Hypothalamus (tissue), 51 donors: ENCODE results near the gene POC1B.

ENCODE experiments used
- DNase-seq, 51 donors: peaks; one replicate each; lab custom pipeline; 2025; lab: John Stamatoyannopoulos, UW

The POC1B gene

DNA sequence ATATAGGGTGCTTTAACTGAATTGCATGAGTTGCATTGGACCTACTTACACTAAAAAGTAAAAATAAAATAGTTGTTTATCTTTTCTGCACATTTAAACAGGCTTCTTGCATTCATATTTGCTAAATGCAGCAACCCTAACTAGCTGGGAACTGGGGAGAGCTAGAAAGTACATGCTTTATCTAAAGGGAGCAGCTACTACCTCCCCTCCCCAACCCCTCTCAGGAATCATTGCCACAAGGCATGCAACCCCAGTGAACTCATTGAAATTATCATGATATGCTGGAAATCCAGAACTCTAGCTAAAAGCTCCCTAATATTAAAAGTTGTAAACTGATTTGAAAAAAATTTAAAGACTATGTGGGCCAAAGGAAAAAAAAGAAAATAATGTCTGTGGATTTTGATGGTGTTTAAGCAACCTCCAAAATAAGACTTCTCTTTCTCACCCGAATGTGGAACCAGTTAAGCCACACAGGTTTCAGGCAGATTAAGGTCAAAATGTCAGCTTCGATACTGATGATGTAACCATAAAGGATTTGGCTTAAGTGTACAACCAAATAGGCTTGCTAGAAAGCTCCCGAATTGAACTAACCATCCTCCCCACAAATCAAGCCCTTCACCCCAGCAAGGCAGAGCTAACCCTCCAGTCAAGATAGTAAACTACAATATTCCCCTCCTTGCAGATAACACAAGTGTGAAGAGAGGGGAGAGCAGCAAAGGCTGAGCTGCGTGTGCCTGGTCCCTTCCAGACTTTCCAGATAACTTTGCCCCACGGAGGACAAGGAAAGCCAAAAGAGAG lies 13.8 kb upstream of the POC1B start:
- DNase-seq, result no peak

DNA sequence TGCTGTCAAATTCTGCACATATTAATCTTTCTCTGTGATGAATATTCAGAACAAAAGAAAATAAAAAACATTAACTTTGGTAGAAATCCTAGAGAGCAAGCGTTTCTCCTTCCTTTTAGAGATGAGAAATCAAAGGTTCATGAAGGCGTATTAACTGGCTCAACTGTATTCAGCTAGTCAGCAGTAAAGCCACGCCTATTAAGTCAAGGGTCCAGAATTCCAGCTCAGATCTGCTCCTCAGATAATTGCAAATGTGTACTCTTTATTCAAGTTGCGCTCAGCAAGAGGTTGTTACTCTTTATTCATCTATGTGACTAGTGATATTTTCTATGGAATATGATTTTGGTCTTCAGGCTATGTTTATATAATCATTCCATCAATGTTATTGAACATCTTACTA lies 13.1 kb upstream of the POC1B start:
- no peak for DNase-seq

DNA sequence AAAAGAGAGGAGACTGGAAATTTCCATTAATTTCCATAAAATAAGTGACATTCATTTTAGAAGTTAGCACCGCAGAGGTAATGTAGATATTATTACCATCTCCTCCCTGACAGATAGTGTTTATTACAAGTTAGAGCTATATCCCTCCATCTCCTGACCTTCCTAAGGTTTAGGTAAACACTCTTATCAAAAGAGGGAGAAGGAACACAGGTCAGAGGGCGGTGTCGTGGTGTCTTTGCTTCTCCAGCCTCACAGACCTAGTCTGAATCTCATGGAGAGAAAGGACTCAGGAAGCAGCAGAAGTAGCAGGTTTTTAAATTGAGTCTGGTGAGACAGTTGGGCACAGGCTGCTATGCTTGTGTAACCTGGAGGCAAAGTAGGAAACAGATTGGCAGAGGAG lies 11.5 kb upstream of the POC1B start:
- DNase-seq, result no peak

DNA sequence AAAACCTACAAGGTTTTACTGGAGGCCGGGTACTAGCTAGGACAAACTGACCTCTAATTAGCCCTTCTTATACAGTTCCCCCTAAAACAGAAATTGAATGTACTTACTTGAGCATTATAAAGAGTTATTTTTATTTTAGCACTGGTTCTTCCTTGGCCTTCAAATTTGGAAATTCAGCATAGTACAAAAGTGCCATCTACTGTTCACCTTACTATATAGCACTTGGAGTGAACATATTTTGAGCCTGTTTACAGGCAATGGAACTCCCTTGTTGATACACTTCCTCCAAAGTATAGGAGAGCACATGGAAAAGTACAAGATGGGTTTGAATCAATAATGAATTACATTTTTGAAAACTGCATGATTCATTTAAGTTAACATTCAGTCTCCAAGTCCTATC lies 3.9 kb upstream of the POC1B start:
- peak in 3 of 51 donors; percentile 5 to 59 (median 22) for DNase-seq

DNA sequence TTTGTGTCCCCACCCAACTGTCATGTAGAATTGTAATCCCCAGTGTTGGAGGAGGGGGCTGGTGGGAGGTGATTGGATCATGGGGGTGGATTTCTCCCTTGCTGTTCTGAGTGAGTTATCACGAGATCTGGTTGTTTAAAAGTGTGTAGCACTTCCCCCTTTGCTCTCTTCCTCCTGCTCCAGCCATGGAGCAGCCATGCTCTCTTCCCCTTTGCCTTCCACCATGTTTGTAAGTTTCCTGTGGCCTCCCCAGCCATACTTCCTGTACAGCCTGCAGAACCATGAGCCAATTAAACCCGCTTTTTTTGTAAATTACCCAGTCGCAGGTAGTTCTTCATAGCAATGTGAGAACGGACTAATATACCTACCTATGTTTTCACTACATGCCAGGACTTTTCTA lies 2.6 kb upstream of the POC1B start:
- no peak for DNase-seq

DNA sequence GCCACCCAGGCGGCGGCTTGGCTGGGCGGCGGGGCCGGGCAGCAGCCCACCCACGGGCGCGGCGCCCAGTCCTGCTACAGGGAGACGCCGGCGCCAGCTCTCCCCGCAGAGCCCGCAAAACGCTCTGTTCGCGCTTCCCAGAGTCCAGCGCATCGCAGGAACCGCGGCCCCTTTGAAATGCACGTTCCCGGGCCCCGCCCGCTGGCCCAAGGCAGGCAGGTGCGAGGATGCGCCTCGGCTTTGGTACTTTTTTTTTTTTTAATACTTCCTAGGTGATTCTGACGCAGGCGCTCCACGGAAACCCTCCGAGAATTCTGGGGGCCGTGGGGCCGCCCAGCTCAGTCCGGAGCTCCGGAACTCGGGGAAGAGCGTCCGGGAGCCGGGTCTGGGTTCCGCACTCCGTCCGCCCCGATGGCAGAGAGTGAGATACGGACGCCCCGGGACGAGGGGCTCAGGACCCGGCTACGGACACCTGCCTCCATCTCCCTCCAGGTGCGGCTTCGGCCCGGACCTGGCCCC lies 483 bp downstream of the POC1B start:
- DNase-seq, result peak in 31 of 51 donors; percentile 5 to 75 (median 48)

DNA sequence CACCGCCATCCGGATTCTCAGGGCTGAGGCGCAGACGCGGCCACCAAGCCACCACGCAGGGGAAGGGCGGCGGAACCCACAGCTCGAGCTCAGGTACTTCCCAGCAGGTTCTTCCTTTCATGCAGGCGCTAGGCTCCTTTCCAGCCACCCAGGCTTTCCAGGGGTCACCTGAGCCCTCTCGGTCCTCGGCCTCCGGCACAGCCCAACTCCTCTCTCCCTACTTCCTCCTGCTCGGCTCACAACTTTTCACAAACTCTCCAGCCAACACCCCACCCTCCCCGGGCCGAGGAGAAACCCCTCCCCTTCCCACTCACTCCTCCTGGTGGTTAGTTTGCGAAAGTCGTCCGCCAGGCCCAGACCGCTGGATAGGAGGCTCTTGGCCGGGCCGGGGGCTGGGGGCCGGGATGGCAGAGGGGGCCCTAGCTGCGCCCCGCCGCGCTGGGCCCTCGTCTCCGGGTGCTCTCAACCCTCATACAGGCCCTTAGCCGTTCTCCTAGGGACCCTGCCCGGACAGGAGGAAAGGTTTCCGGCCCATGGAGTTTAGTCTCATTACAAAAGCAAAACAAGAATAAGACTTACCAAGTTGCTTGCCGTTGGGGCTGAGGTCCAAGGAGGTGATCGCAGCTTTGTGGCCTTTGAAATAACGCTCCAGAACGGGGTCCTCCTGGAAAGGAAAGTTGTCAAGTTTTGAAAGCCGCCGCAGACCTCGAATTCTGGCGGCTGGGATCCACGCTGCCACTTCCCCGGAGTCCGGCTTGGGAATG lies 1.1 kb downstream of the POC1B start, which contains the start of gene GALNT4:
TSS of gene GALNT4 (minus strand) at position 256 of the 764 bp plus-strand sequence. CDS start at position 9, 247 bp downstream.
- DNase-seq, result peak in 49 of 51 donors; percentile 30 to 88 (median 68)

DNA sequence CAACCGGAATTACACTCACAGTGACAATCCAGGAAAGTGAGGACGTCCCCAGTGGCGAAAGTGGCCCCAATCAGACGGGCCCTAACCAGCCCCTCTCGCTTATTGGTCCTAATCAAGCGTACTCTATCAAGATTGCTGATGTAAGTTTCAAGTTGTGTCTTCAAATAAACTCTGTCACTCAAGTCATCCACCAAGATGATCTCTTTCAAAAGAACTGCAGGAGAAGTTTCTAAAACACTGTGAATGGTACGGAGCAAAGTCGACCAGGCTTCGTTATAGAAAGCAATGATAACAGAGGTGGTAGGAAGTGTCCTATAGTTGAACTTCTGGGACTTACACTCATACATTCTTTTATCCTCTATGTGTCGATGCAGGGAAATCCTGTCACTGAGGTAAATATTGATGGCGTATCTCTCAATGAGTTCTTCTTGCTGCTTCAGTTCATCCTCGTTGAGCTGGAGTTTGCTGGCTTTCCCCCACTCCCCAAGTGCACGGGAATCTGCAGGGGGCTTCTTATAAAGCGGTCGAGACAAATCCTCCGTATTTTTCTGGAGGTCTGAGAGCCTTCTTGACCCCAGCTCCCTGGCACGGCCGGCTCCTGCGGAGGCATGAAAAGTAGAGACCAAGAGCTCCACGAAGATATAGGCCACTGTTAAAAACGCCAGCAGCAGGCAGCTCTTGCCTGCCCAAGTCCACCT lies 1.9 kb downstream of the POC1B start:
- DNase-seq, result no peak

DNA sequence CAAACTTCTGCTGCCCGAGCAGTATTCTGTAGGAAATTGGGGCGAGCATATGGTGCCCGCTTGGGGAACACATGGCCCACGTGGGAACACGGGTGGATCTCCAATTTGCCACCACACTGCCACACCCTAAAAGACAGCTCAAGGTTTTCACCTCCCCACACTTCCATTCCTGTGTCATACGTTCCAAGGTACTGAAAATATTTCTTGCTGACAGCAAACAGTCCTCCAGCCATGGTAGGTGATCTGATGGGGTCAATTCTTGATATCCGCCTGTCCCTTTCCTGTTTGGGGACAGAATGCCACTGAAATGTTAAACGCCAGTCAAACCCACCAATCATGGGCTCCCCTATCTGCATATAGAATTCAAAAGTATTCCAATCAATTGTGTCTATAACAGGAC lies 2.5 kb downstream of the POC1B start:
- no peak for DNase-seq

DNA sequence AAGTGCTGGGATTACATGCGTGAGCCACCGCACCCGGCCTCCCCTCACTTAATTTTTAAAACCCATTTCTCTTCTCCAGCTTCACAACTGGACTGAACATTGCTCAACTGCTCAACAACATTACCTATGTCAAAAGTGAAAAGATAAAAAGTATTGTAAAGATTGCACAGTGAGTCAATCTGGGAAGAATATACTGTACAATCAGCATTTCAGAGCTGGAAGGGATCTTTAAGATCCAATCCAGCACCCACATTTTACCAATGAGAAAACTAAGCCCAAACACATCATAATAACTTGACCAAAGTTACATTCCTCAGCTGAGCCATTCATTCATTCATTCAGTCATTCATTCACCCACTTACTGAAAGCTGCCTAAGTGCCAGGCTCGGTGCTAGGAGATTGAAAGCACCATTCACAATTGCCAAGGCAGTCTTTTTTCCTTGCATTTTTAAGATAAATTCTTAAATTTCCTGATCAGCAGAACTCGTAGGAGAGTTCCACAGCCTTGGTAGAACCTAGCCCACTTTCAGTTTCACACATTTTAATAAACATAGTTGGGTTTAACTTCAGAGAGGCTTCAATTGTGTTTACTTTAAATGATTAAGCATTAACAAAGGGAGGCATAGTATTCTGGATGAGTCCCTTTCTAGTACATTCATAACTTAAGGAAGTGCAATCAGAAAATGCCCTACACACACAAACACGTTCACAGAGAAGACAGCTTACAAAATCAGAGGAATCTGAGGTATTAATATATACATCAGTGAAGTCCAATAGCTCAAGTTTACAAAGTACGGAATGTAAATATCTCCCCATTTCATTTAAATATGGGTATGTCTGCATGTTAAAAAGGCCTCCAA lies 4.3 kb downstream of the POC1B start:
- no peak for DNase-seq

DNA sequence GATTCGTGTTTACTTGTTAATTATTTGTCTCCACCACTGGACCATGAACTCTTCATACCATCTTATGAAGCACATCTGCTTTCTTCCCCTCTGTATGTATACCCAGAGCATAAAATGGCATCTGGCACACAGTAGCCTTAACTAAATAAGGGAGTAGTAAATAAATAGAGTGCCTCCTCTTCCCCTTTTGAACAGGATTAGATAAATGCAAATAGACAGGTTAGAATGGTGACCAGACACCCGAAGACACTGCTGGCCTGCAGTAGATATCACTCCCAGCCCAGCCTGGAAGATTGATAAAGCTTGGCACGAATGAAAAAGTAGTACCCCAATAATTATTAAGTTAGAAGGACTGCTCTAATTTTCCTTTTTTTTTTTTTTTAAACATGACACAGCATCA lies 8.1 kb downstream of the POC1B start:
- DNase-seq, result no peak

DNA sequence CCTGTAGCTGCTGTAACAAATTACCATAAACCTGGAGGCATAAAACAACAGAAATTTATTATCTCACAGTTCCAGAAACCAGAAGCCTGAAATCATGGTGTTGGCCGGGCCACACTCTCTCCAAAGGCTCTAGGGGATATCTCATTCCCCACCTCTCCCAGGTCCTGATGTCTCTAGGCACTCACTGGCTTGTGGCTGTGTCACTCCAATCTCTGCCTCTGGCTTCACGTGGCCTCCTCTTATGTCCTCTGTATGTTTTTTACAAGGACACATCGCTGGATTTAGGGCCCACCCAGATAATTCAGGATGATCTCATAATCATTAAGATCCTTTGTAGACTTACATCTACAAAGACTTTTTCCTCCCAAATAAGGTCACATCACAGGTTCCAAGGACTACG lies 9.2 kb downstream of the POC1B start:
- DNase-seq, result no peak

DNA sequence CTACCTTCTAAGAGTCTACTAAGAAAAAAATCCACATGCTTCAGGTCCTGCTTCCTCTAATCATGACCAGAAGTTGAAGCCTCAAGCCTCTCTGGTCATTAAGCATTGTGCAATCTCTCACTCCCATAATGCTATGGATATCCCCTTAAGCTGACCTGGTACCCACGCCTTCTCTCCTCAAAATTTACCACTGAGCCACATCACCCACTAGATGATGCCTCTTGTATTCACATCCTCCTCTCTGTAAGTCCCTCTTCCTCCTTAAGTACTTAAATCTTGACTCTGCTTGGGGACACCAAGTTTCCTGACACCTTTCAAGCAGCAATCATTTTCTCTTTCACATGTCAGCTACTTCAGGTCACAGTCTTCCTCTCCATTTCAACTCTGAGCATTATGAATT lies 11.1 kb downstream of the POC1B start:
- no peak for DNase-seq

DNA sequence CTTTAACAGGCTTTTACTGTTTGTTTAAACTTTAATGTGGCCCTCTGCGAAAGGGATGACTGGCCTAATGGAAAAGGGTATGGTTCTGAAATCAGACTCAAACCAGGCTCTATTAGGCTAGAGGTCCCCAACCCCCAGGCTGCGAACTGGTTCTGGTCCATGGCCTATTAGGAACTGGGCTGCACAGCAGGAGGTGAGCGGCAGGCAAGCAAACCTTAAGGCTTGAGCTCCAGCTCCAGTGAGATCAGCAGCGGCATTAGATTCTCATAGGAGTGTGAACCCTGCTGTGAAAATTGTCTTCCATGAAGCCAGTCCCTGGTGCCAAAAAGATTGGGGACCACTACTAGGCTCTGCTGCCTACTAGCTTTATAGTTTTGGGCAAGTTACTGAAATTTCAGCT lies 12.3 kb downstream of the POC1B start:
- DNase-seq, result no peak

DNA sequence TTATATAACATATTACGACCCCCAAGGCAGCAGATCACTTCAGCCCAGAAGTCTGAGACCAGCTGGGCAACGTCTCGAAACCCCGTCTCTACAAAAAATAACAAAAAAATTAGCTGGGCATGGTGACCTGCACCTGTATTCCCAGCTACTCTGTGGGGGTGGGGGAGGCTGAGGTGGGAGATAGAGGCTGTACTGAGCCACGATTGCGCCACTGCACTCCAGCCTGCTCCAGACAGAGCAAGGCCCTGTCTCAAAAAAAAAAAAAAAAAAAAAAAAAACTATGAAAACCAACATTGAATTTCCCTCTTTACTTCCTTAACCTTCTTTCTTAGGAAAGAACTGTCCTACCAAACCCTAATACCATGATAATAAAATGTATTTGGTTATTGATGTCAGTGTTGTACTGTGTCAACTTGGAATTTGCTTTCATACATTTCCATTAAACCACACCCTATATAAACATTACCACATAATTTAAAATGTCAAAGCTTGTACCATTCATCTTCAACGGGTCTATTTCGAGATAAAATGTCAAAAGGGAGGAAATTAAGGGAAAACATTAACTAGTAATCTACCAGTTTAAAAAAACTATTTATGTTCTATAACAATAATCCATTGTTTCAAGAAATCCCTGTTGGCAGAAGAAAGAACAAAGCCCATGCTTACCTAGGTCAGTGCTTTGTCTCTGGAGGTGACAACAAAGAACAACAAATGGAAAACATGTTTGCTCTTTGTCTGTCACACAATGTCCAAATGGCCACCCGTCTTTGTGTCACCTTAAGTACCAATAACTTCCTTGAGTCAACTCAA lies 18.6 kb downstream of the POC1B start:
- no peak for DNase-seq

DNA sequence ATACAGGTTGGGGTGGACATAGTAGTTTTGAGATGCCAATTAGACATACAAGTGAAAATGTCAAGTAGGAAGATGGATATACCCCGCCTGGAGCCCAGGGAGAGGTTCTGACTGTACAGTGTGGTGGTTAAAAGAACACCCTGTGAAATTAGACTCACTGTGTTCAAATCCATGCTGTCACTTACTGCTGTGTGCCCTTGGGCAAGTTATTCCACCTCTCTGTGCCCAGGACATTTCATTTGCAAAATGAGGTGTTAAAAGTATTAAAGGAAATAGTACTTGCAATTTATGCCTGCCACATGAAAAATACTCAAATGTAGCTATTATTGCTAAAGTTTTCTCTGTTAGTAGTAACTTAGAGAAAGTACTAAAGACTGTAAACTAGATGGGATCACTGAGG lies 19.8 kb downstream of the POC1B start:
- DNase-seq, result no peak

DNA sequence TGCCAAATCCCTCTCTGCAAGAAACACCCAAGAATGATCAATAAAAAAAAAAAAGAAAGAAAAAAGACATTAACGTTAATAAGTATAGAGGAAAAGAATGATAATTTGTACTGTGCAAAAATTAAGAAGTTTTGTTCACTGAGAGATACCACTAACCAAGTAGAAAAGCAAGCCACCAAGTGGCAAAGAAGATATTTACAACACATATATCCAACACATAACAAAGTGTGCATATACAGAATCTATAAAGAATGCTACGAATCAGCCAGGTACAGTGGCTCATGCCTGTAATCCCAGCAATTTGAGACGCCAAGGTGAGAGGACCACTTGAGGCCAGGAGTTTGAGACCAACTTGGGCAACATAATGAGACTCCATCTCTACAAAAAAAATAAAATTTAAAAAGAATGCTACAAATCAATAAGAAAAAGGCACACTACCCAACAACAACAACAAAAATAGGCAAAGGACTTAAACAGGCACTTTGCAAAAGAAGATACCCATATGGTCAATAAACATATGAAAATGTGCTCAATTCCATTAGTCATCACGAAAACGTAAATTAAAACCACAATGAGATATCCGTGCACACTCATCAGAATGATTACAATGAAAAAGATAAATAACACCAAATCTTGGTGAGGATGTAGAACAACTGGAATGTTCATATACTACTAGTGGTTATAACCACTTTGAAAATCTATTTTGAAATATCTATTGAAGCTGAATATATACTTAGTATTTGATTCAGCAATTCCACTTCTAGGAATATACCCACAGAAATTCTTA lies 21.1 kb downstream of the POC1B start:
- no peak for DNase-seq

DNA sequence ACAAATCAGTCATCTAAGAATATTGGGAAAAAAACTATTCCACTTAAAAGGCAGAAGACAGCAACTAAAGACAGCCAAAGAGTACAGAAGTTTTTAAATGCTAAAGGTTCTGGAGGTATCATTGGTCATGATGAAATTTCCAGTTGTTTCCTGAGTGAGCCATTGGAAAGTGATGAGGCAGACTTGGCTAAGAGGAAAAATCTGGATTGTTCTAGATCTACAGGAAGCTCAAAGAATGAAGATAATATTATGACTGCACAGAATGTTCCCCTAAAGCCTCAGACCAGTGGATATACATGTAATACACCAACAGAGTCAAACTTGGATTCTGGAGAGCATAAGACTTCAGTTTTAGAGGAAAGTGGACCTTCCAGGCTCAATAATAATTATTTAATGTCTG lies 24.1 kb downstream of the POC1B start:
- DNase-seq, result no peak

DNA sequence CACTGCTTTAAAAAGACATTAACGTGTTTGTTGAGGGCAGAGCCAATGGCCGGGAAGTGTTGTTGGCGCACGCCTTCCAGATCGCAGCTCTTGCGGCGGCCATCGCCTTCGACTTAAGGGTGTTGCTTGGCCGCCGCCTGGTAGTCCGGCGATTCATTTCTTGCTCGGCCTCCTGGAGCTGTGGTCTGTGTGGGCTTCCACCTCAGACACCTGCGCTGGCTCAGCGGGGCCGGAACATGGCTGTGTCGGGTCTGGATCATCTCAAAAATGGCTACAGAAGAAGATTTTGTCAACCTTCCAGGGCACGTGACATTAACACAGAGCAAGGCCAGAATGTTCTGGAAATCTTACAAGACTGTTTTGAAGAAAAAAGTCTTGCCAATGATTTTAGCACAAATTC lies 26.0 kb downstream of the POC1B start:
- no peak for DNase-seq
